SK-N-SH (cell line): Measurements from ENCODE around the gene NCK1. TPM values are rescaled to one million over a fixed set of nuclear protein-coding genes. Genes with fewer than 3 reads are reported as not detected.

ENCODE experiments used
- CTCF ChIA-PET: fragments of 300-600, 350-600 bp; formaldehyde crosslinking; extraction: SDS; loops from one replicate; lab custom pipeline; 2021; lab: Yijun Ruan, JAX
- POLR2A ChIA-PET: fragments of 350-600 bp; sonication (Branson Sonifier 250); formaldehyde crosslinking; extraction: SDS; loops from one replicate; lab custom pipeline; 2020; ENCODE audit warnings: antibody characterized with exemption, inconsistent platforms; lab: Yijun Ruan, JAX
- DNase-seq: peaks from one replicate; pipeline ENCODE4 v3.0.0; 2012
- H2AFZ ChIP-seq: fragments of 200-600 bp; sonication (generic); 2 replicates; pipeline ENCODE4 v1.8.1; 2016; ENCODE audit warnings: antibody characterized with exemption, mild to moderate bottlenecking, low read depth
- H3F3A ChIP-seq: fragments of 200-600 bp; sonication (generic); replicated peaks from 2 replicates; pipeline ENCODE3; 2016; ENCODE audit warnings: antibody characterized with exemption, mild to moderate bottlenecking; ENCODE audit not compliant: insufficient read depth
- H3K27ac ChIP-seq, 2 experiments: fragments of 200-500 bp in 1 of 2; fragments of 200-600 bp in 1 of 2; sonication (Bioruptor generic) in 1 of 2; sonication (generic), shearing (Covaris generic) in 1 of 2; 2 replicates each; pipeline versions ENCODE4 v1.5.1 to v1.6.1; 2014 to 2016; ENCODE audit warnings: low read depth in 2 of 2, inconsistent platforms in 1 of 2, low read length in 1 of 2, mild to moderate bottlenecking in 1 of 2, mixed read lengths in 1 of 2
- H3K27me3 ChIP-seq: fragments of 200-600 bp; sonication (generic), shearing (Covaris generic); 2 replicates; pipeline ENCODE4 v1.6.1; 2016; ENCODE audit warnings: mixed run types; ENCODE audit not compliant: insufficient read depth
- H3K36me3 ChIP-seq, 2 experiments: fragments of 200-500 bp in 1 of 2; fragments of 200-600 bp in 1 of 2; sonication (Bioruptor generic) in 1 of 2; sonication (generic) in 1 of 2; replicated peaks in 1 of 2; 2 replicates each; pipeline versions ENCODE3 to v1.5.1; 2014 to 2016; ENCODE audit warnings: low read length in 1 of 2, mild to moderate bottlenecking in 1 of 2; ENCODE audit not compliant: insufficient read depth in 2 of 2, control insufficient read depth in 1 of 2
- H3K4me1 ChIP-seq, 2 experiments: fragments of 200-500 bp in 1 of 2; fragments of 200-600 bp in 1 of 2; sonication (Bioruptor generic) in 1 of 2; sonication (generic), shearing (Covaris generic) in 1 of 2; 2 replicates each; pipeline versions ENCODE4 v1.5.1 to v1.6.1; 2014 to 2016; ENCODE audit warnings: low read depth in 1 of 2, low read length in 1 of 2, mixed run types in 1 of 2; ENCODE audit not compliant: insufficient read depth in 2 of 2, control insufficient read depth in 1 of 2
- H3K4me2 ChIP-seq: fragments of 200-600 bp; sonication (generic), shearing (Covaris generic); 2 replicates; pipeline ENCODE4 v1.6.1; 2017; ENCODE audit warnings: mixed run types
- H3K4me3 ChIP-seq, 2 experiments: fragments of 200-500 bp in 1 of 2; fragments of 200-600 bp in 1 of 2; sonication (Bioruptor generic) in 1 of 2; sonication (generic), shearing (Covaris generic) in 1 of 2; 2 replicates each; pipeline versions ENCODE4 v1.5.1 to v1.8.1; 2014 to 2016; ENCODE audit warnings: low read depth in 2 of 2, inconsistent platforms in 1 of 2, low read length in 1 of 2, mild to moderate bottlenecking in 1 of 2, mixed read lengths in 1 of 2, moderate library complexity in 1 of 2
- H3K79me2 ChIP-seq: fragments of 200-600 bp; sonication (generic); 2 replicates; pipeline ENCODE4 v1.8.1; 2017; ENCODE audit warnings: mild to moderate bottlenecking; ENCODE audit not compliant: insufficient read depth
- H3K9ac ChIP-seq: fragments of 200-600 bp; sonication (generic); 2 replicates; pipeline ENCODE4 v1.6.1; 2017; ENCODE audit warnings: mixed run types
- H3K9me2 ChIP-seq: fragments of 200-600 bp; sonication (generic); 2 replicates; pipeline ENCODE4 v1.6.1; 2017; ENCODE audit warnings: mixed run types
- H3K9me3 ChIP-seq: fragments of 200-600 bp; sonication (generic); 2 replicates; pipeline ENCODE4 v1.6.1; 2017; ENCODE audit warnings: mixed run types, mild to moderate bottlenecking, moderate library complexity
- H4K20me1 ChIP-seq: fragments of 200-600 bp; sonication (generic); 2 replicates; pipeline ENCODE4 v1.6.1; 2017; ENCODE audit warnings: mild to moderate bottlenecking, mixed run types; ENCODE audit not compliant: insufficient read depth
- CHD2 ChIP-seq: fragments of 150-350 bp; IDR thresholded peaks from 2 replicates; pipeline ENCODE4 v1.6.1; 2018; ENCODE audit warnings: low read length; ENCODE audit not compliant: partially characterized antibody
- FOSL2 ChIP-seq: IDR thresholded peaks from 2 replicates; pipeline ENCODE4 v1.4.0; 2012; ENCODE audit warnings: low read depth, mild to moderate bottlenecking, moderate library complexity, borderline replicate concordance
- FOXM1 ChIP-seq: IDR thresholded peaks from 2 replicates; pipeline ENCODE4 v1.4.0; 2012; ENCODE audit warnings: low read depth, mild to moderate bottlenecking
- GABPA ChIP-seq: IDR thresholded peaks from 2 replicates; pipeline ENCODE4 v1.4.0; 2012; ENCODE audit warnings: low read depth, mild to moderate bottlenecking
- JUND ChIP-seq: IDR thresholded peaks from 2 replicates; pipeline ENCODE4 v1.4.0; 2012
- MEF2A ChIP-seq: IDR thresholded peaks from 2 replicates; pipeline ENCODE4 v1.4.0; 2012; ENCODE audit warnings: low read depth, borderline replicate concordance
- NFIC ChIP-seq: IDR thresholded peaks from 2 replicates; pipeline ENCODE4 v1.4.0; 2012; ENCODE audit warnings: borderline replicate concordance
- POLR2AphosphoS5 ChIP-seq: IDR thresholded peaks from 2 replicates; pipeline ENCODE4 v1.6.1; 2012; ENCODE audit warnings: low read depth, low read length
- RAD21 ChIP-seq: IDR thresholded peaks from 2 replicates; pipeline ENCODE4 v1.6.1; 2012; ENCODE audit warnings: mild to moderate bottlenecking, low read length
- RCOR1 ChIP-seq: fragments of 150-350 bp; IDR thresholded peaks from 2 replicates; pipeline ENCODE4 v1.6.1; 2017; ENCODE audit warnings: antibody characterized with exemption, low read length
- RXRA ChIP-seq: IDR thresholded peaks from 2 replicates; pipeline ENCODE4 v1.4.0; 2012; ENCODE audit warnings: low read depth, mild to moderate bottlenecking, borderline replicate concordance
- TEAD4 ChIP-seq: IDR thresholded peaks from 2 replicates; pipeline ENCODE4 v1.4.0; 2012; ENCODE audit warnings: mild to moderate bottlenecking, borderline replicate concordance; ENCODE audit not compliant: insufficient read depth
- YY1 ChIP-seq: IDR thresholded peaks from 2 replicates; pipeline ENCODE4 v1.4.0; 2012; ENCODE audit warnings: low read depth, mild to moderate bottlenecking
- WGBS: methylation state at CpG from one replicate; pipeline ENCODE4 v1.1.6; 2017; ENCODE audit warnings: low lambda C conversion rate; 5-methylcytosine and 5-hydroxymethylcytosine counted together
- polyA plus RNA-seq, 3 experiments: library from polyadenylated mRNA; depleted of rRNA; stranded (reverse); fragments of >200 nt; gene quantifications; 2 replicates each; pipeline ENCODE4 v1.2.3, GENCODE V29; 2012
- TF ChIP-seq, protein P1 (sequence below): IDR thresholded peaks from 2 replicates; pipeline ENCODE4 v1.6.1; 2012; ENCODE audit warnings: mild to moderate bottlenecking, low read depth, low read length, moderate library complexity
- TF ChIP-seq, protein P2 (sequence below): IDR thresholded peaks from 2 replicates; pipeline ENCODE4; 2012
- TF ChIP-seq, protein P3 (sequence below): fragments of 150-350 bp; IDR thresholded peaks from 2 replicates; pipeline ENCODE4 v1.6.1; 2017; ENCODE audit warnings: antibody characterized with exemption, low read length, low read depth, borderline replicate concordance
- TF ChIP-seq, protein P4 (sequence below): fragments of 150-350 bp; IDR thresholded peaks from 2 replicates; pipeline ENCODE4 v1.6.1; 2016; ENCODE audit warnings: mild to moderate bottlenecking, low read depth, low read length

The NCK1 gene
- polyA plus RNA-seq, 1 of the 3 experiments (the other 2 are of a cell fraction), result 16.2 TPM

DNA sequence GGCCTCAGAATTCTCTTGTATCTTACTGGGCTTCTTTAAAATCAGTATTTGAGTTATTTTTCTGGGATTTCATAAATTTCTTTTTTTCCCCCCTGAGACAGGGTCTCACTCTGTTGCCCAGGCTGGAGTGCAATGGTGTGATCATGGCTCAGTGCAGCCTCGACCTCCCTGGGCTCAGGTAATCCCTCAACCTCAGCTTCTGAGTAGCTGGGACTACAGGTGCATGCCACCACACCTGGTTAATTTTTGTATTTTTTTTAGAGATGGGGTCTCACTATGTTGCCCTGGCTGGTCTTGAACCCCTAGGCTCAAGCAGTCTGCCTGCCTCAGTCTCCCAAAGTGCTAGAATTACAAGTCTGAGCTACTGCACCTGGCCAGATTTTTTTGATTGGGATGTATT is 43.5 kb downstream of the NCK1 start:
- 90% methylated on average over 1 of the region's 1 CpG for WGBS

More for the DNA sequence above, 43.5 kb downstream of the NCK1 start:
- H3K9me2 ChIP-seq, result no peaks in the 10 kb centered on the region
- peaks cover 3% of the 10 kb centered on the region; the same call in 1 of the 2 replicates for H3K9me3 ChIP-seq
- no peak for TF ChIP-seq RXRA
- TF ChIP-seq, protein P1, sequence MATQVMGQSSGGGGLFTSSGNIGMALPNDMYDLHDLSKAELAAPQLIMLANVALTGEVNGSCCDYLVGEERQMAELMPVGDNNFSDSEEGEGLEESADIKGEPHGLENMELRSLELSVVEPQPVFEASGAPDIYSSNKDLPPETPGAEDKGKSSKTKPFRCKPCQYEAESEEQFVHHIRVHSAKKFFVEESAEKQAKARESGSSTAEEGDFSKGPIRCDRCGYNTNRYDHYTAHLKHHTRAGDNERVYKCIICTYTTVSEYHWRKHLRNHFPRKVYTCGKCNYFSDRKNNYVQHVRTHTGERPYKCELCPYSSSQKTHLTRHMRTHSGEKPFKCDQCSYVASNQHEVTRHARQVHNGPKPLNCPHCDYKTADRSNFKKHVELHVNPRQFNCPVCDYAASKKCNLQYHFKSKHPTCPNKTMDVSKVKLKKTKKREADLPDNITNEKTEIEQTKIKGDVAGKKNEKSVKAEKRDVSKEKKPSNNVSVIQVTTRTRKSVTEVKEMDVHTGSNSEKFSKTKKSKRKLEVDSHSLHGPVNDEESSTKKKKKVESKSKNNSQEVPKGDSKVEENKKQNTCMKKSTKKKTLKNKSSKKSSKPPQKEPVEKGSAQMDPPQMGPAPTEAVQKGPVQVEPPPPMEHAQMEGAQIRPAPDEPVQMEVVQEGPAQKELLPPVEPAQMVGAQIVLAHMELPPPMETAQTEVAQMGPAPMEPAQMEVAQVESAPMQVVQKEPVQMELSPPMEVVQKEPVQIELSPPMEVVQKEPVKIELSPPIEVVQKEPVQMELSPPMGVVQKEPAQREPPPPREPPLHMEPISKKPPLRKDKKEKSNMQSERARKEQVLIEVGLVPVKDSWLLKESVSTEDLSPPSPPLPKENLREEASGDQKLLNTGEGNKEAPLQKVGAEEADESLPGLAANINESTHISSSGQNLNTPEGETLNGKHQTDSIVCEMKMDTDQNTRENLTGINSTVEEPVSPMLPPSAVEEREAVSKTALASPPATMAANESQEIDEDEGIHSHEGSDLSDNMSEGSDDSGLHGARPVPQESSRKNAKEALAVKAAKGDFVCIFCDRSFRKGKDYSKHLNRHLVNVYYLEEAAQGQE, result no peak
- TF ChIP-seq GABPA, result no peak
- no peak for TF ChIP-seq NFIC
- TF ChIP-seq RCOR1, result no peak
- no peak for TF ChIP-seq YY1
- TF ChIP-seq, protein P2, sequence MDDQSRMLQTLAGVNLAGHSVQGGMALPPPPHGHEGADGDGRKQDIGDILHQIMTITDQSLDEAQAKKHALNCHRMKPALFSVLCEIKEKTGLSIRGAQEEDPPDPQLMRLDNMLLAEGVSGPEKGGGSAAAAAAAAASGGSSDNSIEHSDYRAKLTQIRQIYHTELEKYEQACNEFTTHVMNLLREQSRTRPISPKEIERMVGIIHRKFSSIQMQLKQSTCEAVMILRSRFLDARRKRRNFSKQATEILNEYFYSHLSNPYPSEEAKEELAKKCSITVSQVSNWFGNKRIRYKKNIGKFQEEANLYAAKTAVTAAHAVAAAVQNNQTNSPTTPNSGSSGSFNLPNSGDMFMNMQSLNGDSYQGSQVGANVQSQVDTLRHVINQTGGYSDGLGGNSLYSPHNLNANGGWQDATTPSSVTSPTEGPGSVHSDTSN, result no peak
- TF ChIP-seq POLR2AphosphoS5, result no peak
- TF ChIP-seq RAD21, result no peak
- no peak for TF ChIP-seq MEF2A
- TF ChIP-seq JUND, result no peak
- TF ChIP-seq, protein P3, sequence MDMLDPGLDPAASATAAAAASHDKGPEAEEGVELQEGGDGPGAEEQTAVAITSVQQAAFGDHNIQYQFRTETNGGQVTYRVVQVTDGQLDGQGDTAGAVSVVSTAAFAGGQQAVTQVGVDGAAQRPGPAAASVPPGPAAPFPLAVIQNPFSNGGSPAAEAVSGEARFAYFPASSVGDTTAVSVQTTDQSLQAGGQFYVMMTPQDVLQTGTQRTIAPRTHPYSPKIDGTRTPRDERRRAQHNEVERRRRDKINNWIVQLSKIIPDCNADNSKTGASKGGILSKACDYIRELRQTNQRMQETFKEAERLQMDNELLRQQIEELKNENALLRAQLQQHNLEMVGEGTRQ, result no peak
- no peak for TF ChIP-seq FOXM1
- TF ChIP-seq, protein P4, sequence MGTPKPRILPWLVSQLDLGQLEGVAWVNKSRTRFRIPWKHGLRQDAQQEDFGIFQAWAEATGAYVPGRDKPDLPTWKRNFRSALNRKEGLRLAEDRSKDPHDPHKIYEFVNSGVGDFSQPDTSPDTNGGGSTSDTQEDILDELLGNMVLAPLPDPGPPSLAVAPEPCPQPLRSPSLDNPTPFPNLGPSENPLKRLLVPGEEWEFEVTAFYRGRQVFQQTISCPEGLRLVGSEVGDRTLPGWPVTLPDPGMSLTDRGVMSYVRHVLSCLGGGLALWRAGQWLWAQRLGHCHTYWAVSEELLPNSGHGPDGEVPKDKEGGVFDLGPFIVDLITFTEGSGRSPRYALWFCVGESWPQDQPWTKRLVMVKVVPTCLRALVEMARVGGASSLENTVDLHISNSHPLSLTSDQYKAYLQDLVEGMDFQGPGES, result no peak
- no peak for TF ChIP-seq FOSL2
- no peak for TF ChIP-seq TEAD4
- no peak for TF ChIP-seq CHD2
- peaks cover 8% of the 10 kb centered on the region for H3F3A ChIP-seq
- no peak overlapping the region for H3K4me3 ChIP-seq
- no peak for DNase-seq
- H3K27ac ChIP-seq, result no peak overlapping the region
- peaks cover 100% of the 10 kb centered on the region for H3K79me2 ChIP-seq
- no peaks in the 10 kb centered on the region; a peak in 1 of 4 replicates for H3K4me1 ChIP-seq
- no peak overlapping the region for H2AFZ ChIP-seq
- H3K9ac ChIP-seq, result no peak overlapping the region
- no peak overlapping the region for H3K4me2 ChIP-seq
- POLR2A ChIA-PET, result no interaction called here
- peaks cover 20% of the 10 kb centered on the region for H4K20me1 ChIP-seq
- peaks cover 0 to 16% of the 10 kb centered on the region in 2 experiments for H3K36me3 ChIP-seq
- CTCF ChIA-PET, result no interaction called here
- H3K27me3 ChIP-seq, result no peaks in the 10 kb centered on the region
